Activated naive CD4-positive, alpha-beta T cell treated with anti-CD3 and anti-CD28 coated beads, Interleukin-2, amount 10 ng/mL, durations not matched to agents 7 days and 5 days (primary cell): Measurements from ENCODE around the gene PI16.
"Not testable (repeated sequence)": the region's sequence is repeated elsewhere in the genome, so short reads cannot be mapped to it uniquely, and the experiment has no call there.

ENCODE experiments used
- CTCF ChIA-PET: fragments of 350-600 bp; sonication (Branson Sonifier 250); formaldehyde crosslinking; loops from one replicate; lab custom pipeline; 2021; ENCODE audit warnings: antibody characterized with exemption; lab: Charles Lee
- DNase-seq: peaks from one replicate; pipeline ENCODE4 v3.0.0-alpha.2; 2020
- H3K27ac Mint-ChIP-seq: one replicate; pipeline ENCODE4 v1.8.0; 2021; ENCODE audit warnings: mild to moderate bottlenecking, moderate library complexity, mixed read lengths
- H3K27me3 Mint-ChIP-seq: one replicate; pipeline ENCODE4 v1.8.0; 2021; ENCODE audit warnings: mild to moderate bottlenecking, mixed read lengths
- H3K36me3 Mint-ChIP-seq: one replicate; pipeline ENCODE4 v1.8.0; 2021; ENCODE audit warnings: mixed read lengths
- H3K4me1 Mint-ChIP-seq: one replicate; pipeline ENCODE4 v1.8.0; 2021; ENCODE audit warnings: mixed read lengths
- H3K4me3 Mint-ChIP-seq: one replicate; pipeline ENCODE4 v1.8.0; 2021; ENCODE audit warnings: mild to moderate bottlenecking, moderate library complexity, mixed read lengths
- H3K9me3 Mint-ChIP-seq: one replicate; pipeline ENCODE4 v1.8.0; 2021; ENCODE audit warnings: mixed read lengths

Gene PI16

DNA sequence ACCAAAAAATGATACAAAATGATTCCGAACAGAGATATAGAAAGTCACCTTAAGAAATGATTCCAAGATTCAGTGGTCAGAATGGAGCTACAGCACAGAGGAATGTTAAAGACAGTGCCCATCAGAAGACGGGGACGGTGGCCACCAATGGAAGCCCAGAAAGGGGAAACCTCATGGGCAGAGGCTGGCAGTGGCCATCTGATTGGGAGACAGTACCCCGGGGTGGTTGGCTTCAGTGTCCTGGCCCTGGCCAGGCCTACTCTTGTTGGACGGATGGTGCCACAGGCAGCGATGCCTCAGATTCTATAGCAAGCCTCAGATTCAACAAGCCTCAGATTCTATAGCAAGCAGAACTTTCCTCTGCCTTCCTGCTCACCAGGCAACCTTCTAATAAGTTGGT is 16.6 kb upstream of the PI16 start:
- CTCF ChIA-PET, result no interaction called here
- H3K36me3 Mint-ChIP-seq, result no peaks in the 10 kb centered on the region
- no peak overlapping the region for H3K4me3 Mint-ChIP-seq
- peaks cover 63% of the 10 kb centered on the region for H3K27me3 Mint-ChIP-seq
- peaks cover 12% of the 10 kb centered on the region for H3K4me1 Mint-ChIP-seq
- H3K9me3 Mint-ChIP-seq, result no peaks in the 10 kb centered on the region
- no peak for DNase-seq
- no peak overlapping the region for H3K27ac Mint-ChIP-seq

DNA sequence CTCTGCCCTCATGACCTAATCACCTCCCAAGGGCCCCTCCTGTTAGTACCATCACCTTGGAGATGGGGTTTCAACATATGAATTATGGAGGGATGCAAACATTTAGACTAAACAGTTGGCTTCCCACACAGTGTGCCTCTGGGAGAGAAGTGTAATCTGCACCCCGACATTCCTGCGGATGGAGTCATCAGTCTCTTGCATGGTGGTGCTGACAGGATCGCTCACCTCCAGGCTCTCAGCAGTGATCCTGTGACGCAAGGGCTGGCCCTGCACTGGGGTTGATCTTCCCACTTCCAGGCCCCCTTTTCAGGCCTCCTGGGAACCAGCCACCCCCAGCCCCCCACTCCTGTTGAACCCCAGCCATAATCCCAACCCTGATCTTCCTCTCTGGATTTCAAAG is 16.0 kb upstream of the PI16 start:
- no peaks in the 10 kb centered on the region for H3K36me3 Mint-ChIP-seq
- CTCF ChIA-PET, result no interaction called here
- H3K4me1 Mint-ChIP-seq, result peaks cover 12% of the 10 kb centered on the region
- no peak overlapping the region for H3K4me3 Mint-ChIP-seq
- H3K27ac Mint-ChIP-seq, result no peak overlapping the region
- H3K27me3 Mint-ChIP-seq, result peaks cover 67% of the 10 kb centered on the region
- H3K9me3 Mint-ChIP-seq, result no peaks in the 10 kb centered on the region
- DNase-seq, result no peak

DNA sequence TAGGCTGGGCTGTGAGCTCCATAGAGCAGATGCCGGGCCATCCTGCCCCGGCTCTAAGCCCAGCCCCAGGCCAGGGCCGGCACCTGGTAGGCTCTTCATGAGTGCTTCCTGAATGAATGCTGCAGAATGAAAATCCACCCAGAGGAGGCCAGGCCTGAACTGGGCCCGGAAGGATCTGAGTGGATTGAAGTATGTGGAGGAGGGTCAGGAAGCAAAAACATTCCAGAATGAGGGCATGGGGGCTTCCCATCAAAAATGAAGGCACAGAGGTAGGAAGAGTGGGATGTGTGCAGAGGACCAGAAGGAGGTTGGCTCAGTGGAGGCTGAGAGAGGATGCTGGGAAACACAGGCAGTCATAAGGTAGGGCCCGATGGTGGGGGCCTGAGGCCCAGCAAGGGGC is 15.5 kb upstream of the PI16 start:
- peaks cover 72% of the 10 kb centered on the region for H3K27me3 Mint-ChIP-seq
- H3K36me3 Mint-ChIP-seq, H3K4me3 Mint-ChIP-seq, DNase-seq, H3K4me1 Mint-ChIP-seq, CTCF ChIA-PET, H3K27ac Mint-ChIP-seq, H3K9me3 Mint-ChIP-seq: not testable (repeated sequence)

DNA sequence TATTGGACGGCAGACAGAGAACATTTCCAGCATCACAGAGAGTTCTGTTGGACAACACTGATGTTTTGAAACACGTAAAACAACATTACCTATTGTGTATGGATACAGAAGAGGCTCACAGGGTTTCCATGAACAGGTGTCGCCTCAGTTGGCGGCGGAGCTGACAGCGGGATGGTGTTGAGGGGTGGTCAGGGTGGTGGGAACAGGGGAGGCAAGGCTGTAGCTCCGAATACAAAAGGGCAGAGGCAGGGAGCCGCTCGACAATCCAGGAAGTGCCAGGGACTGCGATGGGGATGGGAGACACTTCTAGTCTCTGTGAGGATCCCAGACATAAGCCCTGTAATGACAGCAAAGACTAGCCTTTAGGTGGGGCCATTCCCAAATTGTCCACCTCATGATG is 14.5 kb upstream of the PI16 start:
- DNase-seq, result no peak
- H3K36me3 Mint-ChIP-seq, result no peaks in the 10 kb centered on the region
- peaks cover 78% of the 10 kb centered on the region for H3K27me3 Mint-ChIP-seq
- H3K9me3 Mint-ChIP-seq, result no peaks in the 10 kb centered on the region
- no peak overlapping the region for H3K27ac Mint-ChIP-seq
- H3K4me1 Mint-ChIP-seq, result peaks cover 7% of the 10 kb centered on the region
- H3K4me3 Mint-ChIP-seq, result no peak overlapping the region
- CTCF ChIA-PET, result no interaction called here

DNA sequence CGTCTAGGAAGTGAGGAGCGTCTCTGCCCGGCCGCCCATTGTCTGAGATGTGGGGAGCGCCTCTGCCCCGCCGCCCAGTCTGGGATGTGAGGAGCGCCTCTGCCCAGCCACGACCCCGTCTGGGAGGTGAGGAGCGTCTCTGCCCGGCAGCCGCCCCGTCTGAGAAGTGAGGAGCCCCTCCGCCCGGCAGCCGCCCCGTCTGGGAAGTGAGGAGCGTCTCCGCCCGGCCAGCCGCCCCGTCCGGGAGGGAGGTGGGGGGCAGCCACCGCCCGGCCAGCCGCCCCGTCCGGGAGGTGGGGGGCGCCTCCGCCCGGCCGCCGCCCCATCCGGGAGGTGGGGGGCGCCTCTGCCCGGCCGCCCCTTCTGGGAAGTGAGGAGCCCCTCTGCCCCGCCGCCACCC is 13.0 kb upstream of the PI16 start:
- H3K4me3 Mint-ChIP-seq, H3K27ac Mint-ChIP-seq, H3K36me3 Mint-ChIP-seq, CTCF ChIA-PET, H3K4me1 Mint-ChIP-seq, DNase-seq, H3K9me3 Mint-ChIP-seq: not testable (repeated sequence)
- peaks cover 73% of the 10 kb centered on the region for H3K27me3 Mint-ChIP-seq

DNA sequence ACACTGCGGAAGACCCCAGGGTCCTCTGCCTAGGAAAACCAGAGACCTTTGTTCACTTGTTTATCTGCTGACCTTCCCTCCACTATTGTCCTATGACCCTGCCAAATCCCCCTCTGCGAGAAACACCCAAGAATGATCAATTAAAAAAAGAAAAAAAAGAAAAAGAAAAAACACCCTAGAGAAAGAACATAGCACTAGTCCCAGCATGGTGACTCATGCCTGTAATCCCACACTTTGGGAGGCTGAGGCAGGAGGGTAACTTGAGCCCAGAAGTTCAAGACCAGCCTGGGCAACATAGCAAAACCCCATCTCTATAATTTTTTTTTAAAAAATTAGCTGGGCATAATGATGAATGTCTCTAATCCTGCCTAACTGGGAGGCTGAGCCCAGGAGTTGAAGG is 12.2 kb upstream of the PI16 start:
- DNase-seq, H3K4me1 Mint-ChIP-seq, H3K27ac Mint-ChIP-seq, H3K9me3 Mint-ChIP-seq, H3K4me3 Mint-ChIP-seq, H3K36me3 Mint-ChIP-seq, CTCF ChIA-PET: not testable (repeated sequence)
- peaks cover 67% of the 10 kb centered on the region for H3K27me3 Mint-ChIP-seq

DNA sequence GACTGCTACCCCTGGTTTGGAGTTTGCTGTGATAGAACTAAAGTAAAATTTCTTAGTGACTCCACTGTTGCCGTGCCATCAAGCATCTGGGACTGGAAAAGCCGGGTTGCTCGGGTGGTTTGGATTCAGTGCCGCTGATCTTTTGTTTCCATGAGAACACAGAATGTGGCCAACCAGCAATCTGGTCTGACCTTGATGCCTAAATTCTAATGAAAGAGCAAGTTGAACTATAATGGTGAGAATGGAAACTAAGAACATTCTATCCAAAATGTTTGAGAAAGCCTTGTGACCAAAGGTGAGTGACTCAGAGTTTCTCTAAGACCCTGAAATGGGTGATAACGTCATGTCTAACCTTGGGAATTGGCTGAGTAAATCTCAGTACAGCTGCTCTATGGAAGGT is 9.9 kb upstream of the PI16 start:
- Mint-ChIP-seq H3K9me3 (no peaks in the 10 kb centered on the region), H3K4me1 (peaks cover 32% of the 10 kb centered on the region), H3K27ac (no peak overlapping the region), H3K36me3 (no peaks in the 10 kb centered on the region), H3K4me3 (no peak overlapping the region), H3K27me3 (peaks cover 65% of the 10 kb centered on the region)
- no peak for DNase-seq
- CTCF ChIA-PET, result no interaction called here

DNA sequence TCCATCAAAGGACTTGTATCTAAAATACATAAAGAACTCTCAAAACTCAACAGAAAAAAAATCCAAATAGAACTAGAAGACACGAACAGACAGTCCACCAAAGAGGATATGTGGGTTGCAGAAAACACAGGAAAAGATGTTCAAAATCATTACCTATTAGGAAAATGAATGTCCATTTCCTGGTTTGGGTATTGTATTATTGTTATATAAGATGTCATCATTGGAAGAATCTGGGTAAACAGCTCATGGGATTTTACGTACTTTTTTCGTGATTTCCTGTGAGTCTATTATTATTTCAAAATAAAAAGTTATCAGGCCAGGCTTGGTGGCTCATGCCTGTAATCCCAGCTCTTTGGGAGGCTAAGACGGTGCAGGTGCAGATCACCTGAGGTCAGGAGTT is 9.2 kb upstream of the PI16 start:
- peaks cover 35% of the 10 kb centered on the region for H3K4me1 Mint-ChIP-seq
- H3K27ac Mint-ChIP-seq, result no peak overlapping the region
- H3K36me3 Mint-ChIP-seq, result no peaks in the 10 kb centered on the region
- H3K27me3 Mint-ChIP-seq, result peaks cover 59% of the 10 kb centered on the region
- CTCF ChIA-PET, result no interaction called here
- no peak overlapping the region for H3K4me3 Mint-ChIP-seq
- no peak for DNase-seq
- no peaks in the 10 kb centered on the region for H3K9me3 Mint-ChIP-seq

DNA sequence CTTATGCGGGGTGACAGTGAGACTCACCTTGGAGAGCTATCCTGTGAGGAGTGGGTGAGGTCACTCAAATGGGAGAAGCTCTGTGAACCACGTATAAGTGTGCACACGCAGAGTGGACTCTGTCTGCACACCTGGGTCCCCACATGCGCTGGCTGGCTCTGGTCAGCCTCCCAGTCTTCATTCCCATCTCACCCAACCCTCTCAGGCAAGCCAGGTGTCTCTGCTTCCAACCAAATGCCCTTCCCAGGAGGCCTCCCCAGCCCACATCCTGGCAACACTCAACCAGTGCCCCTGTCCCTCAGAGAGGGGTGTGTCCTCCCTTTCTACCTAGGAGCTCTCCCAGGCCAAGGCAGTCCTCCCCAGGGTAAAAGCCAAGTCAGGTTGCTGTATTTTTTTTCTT is 8.0 kb upstream of the PI16 start:
- Mint-ChIP-seq H3K27ac (no peak overlapping the region), H3K27me3 (peaks cover 51% of the 10 kb centered on the region), H3K4me1 (peaks cover 35% of the 10 kb centered on the region), H3K36me3 (no peaks in the 10 kb centered on the region), H3K4me3 (no peak overlapping the region), H3K9me3 (no peaks in the 10 kb centered on the region)
- CTCF ChIA-PET, result interaction anchor here (0.8 to 1.8 kb wide), 3 partner anchors 9 to 71 kb away, joined by 3 to 5 read pairs (median 3); no protein-coding TSS in a partner anchor
- DNase-seq, result no peak

DNA sequence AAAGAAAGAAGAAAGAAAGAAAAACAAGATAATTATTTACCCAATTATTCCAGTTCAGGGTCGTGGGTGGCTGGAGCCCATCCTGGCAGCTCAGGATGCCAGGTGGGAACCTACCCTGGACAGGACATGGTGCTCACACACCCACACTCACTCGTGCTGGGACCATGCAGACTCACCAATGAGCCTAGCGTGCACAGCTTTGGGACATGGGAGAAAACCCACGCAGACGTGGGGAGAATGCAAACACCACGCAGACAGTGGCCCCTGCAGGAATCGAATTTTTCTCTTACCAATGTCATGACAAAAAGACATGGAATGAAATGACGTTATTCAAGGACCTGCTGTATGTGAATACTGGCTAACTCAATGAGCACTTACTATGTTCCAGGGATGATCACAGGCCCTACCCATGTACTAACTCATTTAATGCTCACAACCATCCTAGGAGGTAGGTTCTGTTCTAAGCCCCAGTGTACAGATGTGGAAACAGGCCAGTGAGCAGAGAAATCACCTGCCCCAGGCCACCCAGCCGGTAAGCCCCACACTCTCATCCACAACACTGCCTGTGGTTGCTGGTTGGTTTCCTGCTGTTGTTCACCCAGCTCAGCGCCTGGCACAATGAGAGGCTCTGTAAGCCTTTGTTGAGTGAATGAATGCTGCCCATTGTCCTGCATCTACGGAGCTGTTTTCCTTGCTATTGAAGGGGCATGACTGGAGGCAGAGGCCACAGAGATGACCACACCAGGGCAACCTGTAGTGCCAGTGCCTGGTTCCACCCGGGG is 6.8 kb upstream of the PI16 start:
- H3K36me3 Mint-ChIP-seq, result no peaks in the 10 kb centered on the region
- peaks cover 43% of the 10 kb centered on the region for H3K27me3 Mint-ChIP-seq
- peaks cover 35% of the 10 kb centered on the region for H3K4me1 Mint-ChIP-seq
- CTCF ChIA-PET, result interaction anchor here (0.6 to 1.8 kb wide), 4 partner anchors 15 to 347 kb away, joined by 3 to 5 read pairs (median 3); no protein-coding TSS in a partner anchor
- no peak overlapping the region for H3K4me3 Mint-ChIP-seq
- H3K9me3 Mint-ChIP-seq, result no peaks in the 10 kb centered on the region
- no peak overlapping the region for H3K27ac Mint-ChIP-seq
- DNase-seq, result peak; percentile 73

DNA sequence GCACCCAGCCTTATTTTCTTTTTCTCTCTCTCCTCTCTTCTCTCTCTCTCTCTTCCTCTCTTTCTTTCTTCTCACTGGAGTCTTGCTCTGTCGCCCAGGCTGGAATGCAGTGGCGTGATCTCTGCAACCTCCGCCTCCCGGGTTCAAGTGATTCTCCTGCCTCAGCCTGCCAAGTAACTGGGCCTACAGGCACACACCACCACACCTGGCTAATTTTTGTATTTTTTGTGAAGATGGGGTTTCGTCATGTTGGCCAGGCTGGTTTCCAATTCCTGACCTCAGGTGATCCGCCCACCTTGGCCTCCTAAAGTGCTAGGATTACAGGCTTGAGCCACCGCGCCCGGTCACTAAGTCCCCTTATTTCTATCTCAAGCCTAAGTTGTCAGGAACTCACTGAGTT is 5.5 kb upstream of the PI16 start:
- Mint-ChIP-seq H3K4me1 (peaks cover 46% of the 10 kb centered on the region), H3K27me3 (peaks cover 34% of the 10 kb centered on the region)
- CTCF ChIA-PET, result interaction anchor here (0.7 to 1.2 kb wide), 4 partner anchors 12 to 273 kb away, joined by 3 to 4 read pairs (median 3); partner anchors contain the start of gene C6orf89
- not testable (repeated sequence) for DNase-seq, H3K27ac Mint-ChIP-seq, H3K36me3 Mint-ChIP-seq, H3K9me3 Mint-ChIP-seq, H3K4me3 Mint-ChIP-seq

DNA sequence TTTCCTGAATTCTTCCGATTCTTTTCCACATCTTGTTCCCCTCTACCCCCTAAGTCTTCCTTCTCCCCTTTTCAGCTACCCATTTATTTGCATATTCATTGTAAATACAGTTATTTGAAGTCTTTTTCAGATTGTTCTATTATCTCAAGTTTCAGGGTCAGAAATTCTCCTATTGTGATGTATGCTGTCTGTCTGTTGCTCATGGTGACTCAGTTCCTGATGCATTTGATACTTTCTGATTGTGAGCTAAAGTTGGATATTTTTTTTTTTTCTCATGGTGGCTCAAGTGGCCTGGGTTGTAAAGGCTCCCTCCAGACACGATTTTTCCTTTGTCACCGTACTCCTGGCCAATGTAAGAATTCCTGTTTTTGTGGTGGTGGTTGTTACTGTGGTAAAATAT is 4.9 kb upstream of the PI16 start:
- H3K36me3 Mint-ChIP-seq, result no peaks in the 10 kb centered on the region
- no peak for DNase-seq
- no peak overlapping the region for H3K4me3 Mint-ChIP-seq
- H3K4me1 Mint-ChIP-seq, result peaks cover 51% of the 10 kb centered on the region
- no peaks in the 10 kb centered on the region for H3K9me3 Mint-ChIP-seq
- peaks cover 28% of the 10 kb centered on the region for H3K27me3 Mint-ChIP-seq
- CTCF ChIA-PET, result interaction anchor here (0.7 to 1.2 kb wide), 4 partner anchors 13 to 274 kb away, joined by 3 to 4 read pairs (median 3); partner anchors contain the start of gene C6orf89
- H3K27ac Mint-ChIP-seq, result no peak overlapping the region

DNA sequence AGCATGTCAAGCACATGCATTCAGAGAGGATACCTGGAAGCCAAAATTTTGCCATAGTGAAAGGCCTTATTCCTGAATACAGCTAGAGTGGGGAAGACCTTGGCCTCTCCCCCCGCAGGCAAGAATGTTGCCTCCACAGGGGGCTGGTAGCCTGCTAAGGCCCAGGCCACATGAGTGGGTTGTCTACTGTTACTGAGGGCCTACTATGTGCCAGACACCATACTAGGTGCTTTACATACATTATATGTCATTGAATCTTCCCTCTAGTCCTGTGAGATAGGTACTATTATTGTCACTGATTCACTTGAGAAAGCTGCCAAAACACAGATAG is 642 bp upstream of the PI16 start:
- H3K4me3 Mint-ChIP-seq, result peak overlapping the region; percentile 32
- CTCF ChIA-PET, result interaction anchor here (0.9 to 1.1 kb wide), 2 partner anchors 68 to 102 kb away, joined by 3 read pairs; partner anchors contain the start of gene C6orf89

DNA sequence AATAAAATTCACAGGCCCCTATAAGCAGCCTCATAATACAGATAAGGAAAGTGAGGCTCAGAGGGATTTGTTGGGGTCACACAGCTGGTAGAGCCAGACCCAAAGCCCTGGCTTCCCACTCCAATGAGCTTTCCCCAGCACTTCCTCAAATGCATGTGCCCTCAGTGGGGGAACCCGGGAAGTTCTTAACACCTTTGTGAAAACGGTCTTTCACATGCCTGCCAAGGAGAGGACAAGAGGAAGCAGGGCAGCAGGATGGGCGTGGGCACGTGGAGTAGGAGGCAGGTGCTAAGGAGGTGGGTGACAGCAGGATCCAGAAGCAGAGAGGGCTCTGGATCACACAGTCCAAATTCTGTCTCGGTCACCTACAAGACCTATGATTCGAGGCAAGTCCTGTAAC is 598 bp downstream of the PI16 start:
- H3K36me3 Mint-ChIP-seq, result no peaks in the 10 kb centered on the region
- CTCF ChIA-PET, result interaction anchor here (1.0 to 1.1 kb wide), 3 partner anchors 8 to 63 kb away, joined by 3 to 5 read pairs (median 3); no protein-coding TSS in a partner anchor
- no peaks in the 10 kb centered on the region for H3K9me3 Mint-ChIP-seq
- H3K4me1 Mint-ChIP-seq, result peaks cover 41% of the 10 kb centered on the region
- DNase-seq, result no peak
- H3K27me3 Mint-ChIP-seq, result peaks cover 26% of the 10 kb centered on the region
- no peak overlapping the region for H3K27ac Mint-ChIP-seq
- H3K4me3 Mint-ChIP-seq, result peak overlapping the region; percentile 32

More for the DNA sequence above, 642 bp upstream of the PI16 start:
- DNase-seq, result no peak
- Mint-ChIP-seq H3K27ac (no peak overlapping the region), H3K36me3 (no peaks in the 10 kb centered on the region), H3K9me3 (no peaks in the 10 kb centered on the region), H3K27me3 (peaks cover 29% of the 10 kb centered on the region), H3K4me1 (peaks cover 49% of the 10 kb centered on the region)
